Stimulated activated CD4-positive, alpha-beta T cell treated with anti-CD3 and anti-CD28 coated beads, Interleukin-2, amount 100 ng/mL, for 24 hours (primary cell): ENCODE data around the gene BRSK2.
"Not testable (repeated sequence)": the region's sequence is repeated elsewhere in the genome, so short reads cannot be mapped to it uniquely, and the experiment has no call there.

Experiments used
- DNase-seq, 2 donors: peaks; one replicate each; pipeline ENCODE4 v3.0.0-alpha.2; 2020

Gene BRSK2

GRCh38 chr11:1397862-1398527 lies 8.3 kb downstream of the BRSK2 start:
- no peak for DNase-seq

GRCh38 chr11:1398528-1399235 lies 8.9 kb downstream of the BRSK2 start:
- DNase-seq: no peak

GRCh38 chr11:1399386-1400316 lies 9.9 kb downstream of the BRSK2 start:
- no peak for DNase-seq

GRCh38 chr11:1400317-1401170 lies 10.8 kb downstream of the BRSK2 start:
- no peak for DNase-seq

- DNase-seq: no peak
These were observed 11.4 kb downstream of the BRSK2 start for GRCh38 chr11:1401171-1401445.

- DNase-seq: peak; percentile 53 to 60
These were observed 12.0 kb downstream of the BRSK2 start for GRCh38 chr11:1401656-1402221.

GRCh38 chr11:1402355-1403077 lies 12.8 kb downstream of the BRSK2 start:
- DNase-seq: no peak

- DNase-seq: no peak
These were observed 13.4 kb downstream of the BRSK2 start for GRCh38 chr11:1403078-1403620.

- no peak for DNase-seq
These were observed 14.2 kb downstream of the BRSK2 start for GRCh38 chr11:1403721-1404460.

GRCh38 chr11:1404461-1405185 lies 14.9 kb downstream of the BRSK2 start:
- DNase-seq: no peak

- DNase-seq: no peak
These were observed 15.7 kb downstream of the BRSK2 start for GRCh38 chr11:1405186-1406020.

- no peak for DNase-seq
These were observed 17.1 kb downstream of the BRSK2 start for GRCh38 chr11:1406571-1407485.

- DNase-seq: no peak
These were observed 17.9 kb downstream of the BRSK2 start for GRCh38 chr11:1407668-1408067.

GRCh38 chr11:1408346-1408745 lies 18.6 kb downstream of the BRSK2 start:
- no peak for DNase-seq

GRCh38 chr11:1409108-1409851 lies 19.5 kb downstream of the BRSK2 start:
- no peak for DNase-seq

- DNase-seq: not testable (repeated sequence)
These were observed 20.1 kb downstream of the BRSK2 start for GRCh38 chr11:1409852-1410125.
